Heart left ventricle (tissue), 16 donors: Measurements from ENCODE around the gene BAZ2A. TPM values are rescaled to one million over a fixed set of nuclear protein-coding genes. Genes with fewer than 3 reads are reported as not detected.

Source experiments
- ATAC-seq, 4 donors: fragments of 200-7000 bp; cut with Tn5 transposase; one replicate each; pipeline ENCODE4 v1.9.1; 2020 to 2022; ENCODE audit warnings: moderate library complexity in 4 of 4, mild to moderate bottlenecking in 3 of 4, moderate number of reproducible peaks in 1 of 4
- DNase-seq, 5 donors: peaks; one replicate each; pipeline ENCODE4 v3.0.0-alpha.2; 2020
- H3K27ac ChIP-seq, 12 donors: fragments of 200-600 bp; sonication (generic) in 4 of 12; one replicate each; pipeline versions ENCODE4 v1.5.0 to v1.8.0; 2016 to 2022; ENCODE audit warnings: mild to moderate bottlenecking in 2 of 12
- H3K27me3 ChIP-seq, 9 donors: fragments of 200-600 bp; sonication (generic) in 2 of 9; one replicate each; pipeline versions ENCODE4 v1.5.1 to v1.8.0; 2016 to 2022; ENCODE audit warnings: mild to moderate bottlenecking in 3 of 9
- H3K36me3 ChIP-seq, 9 donors: fragments of 200-600 bp; sonication (generic) in 2 of 9; one replicate each; pipeline versions ENCODE4 v1.5.0 to v1.8.0; 2018 to 2022; ENCODE audit warnings: mild to moderate bottlenecking in 2 of 9
- H3K4me1 ChIP-seq, 12 donors: fragments of 200-600 bp; sonication (generic) in 4 of 12; one replicate each; pipeline versions ENCODE4 v1.5.0 to v1.8.0; 2016 to 2022; ENCODE audit warnings: mild to moderate bottlenecking in 3 of 12
- H3K4me3 ChIP-seq, 12 donors: fragments of 200-600 bp; sonication (generic) in 4 of 12; one replicate each; pipeline versions ENCODE4 v1.5.0 to v1.8.0; 2017 to 2022; ENCODE audit warnings: mild to moderate bottlenecking in 9 of 12, moderate library complexity in 4 of 12
- H3K9me3 ChIP-seq, 12 donors: fragments of 200-600 bp; sonication (generic) in 4 of 12; one replicate each; pipeline versions ENCODE4 v1.5.0 to v1.8.0; 2016 to 2022; ENCODE audit warnings: mild to moderate bottlenecking in 1 of 12
- POLR2A ChIP-seq, 2 donors: fragments of 450-650 bp; IDR thresholded peaks; one replicate each; pipeline ENCODE4 v1.6.1; 2017; ENCODE audit warnings: antibody characterized with exemption in 2 of 2, mild to moderate bottlenecking in 2 of 2, moderate library complexity in 2 of 2
- WGBS, 4 donors: extraction: QIAGEN DNeasy Blood & Tissue Kit in 2 of 4; methylation state at CpG; one replicate each; pipeline versions ENCODE4 v1.1.5 to v1.1.7; 2013 to 2018; 5-methylcytosine and 5-hydroxymethylcytosine counted together
- intact Hi-C, 10 donors: fragments of 100-400 bp; cut with DNase I; formaldehyde crosslinking; loops; one replicate each; pipeline versions ENCODE4 v1.11.1 to v1.14.2; 2022
- polyA plus RNA-seq, 2 donors: library from polyadenylated mRNA; stranded (reverse); fragments of 200-250 nt; gene quantifications; one replicate each; pipeline ENCODE4 v1.2.3, GENCODE V29; 2013
- total RNA-seq, 9 donors: library from RNA; depleted of rRNA in 2 of 9; stranded (reverse); fragments of >200 nt in 2 of 9; fragmentation: NEBNext Ultra II Directional in 3 of 9; extraction: Animal tissue kit (Norgen Biotek cat#: 25700) in 3 of 9; gene quantifications; one replicate each; pipeline versions ENCODE4 v1.1.0 to v1.2.4, GENCODE V29; 2016 to 2023
- TF ChIP-seq, protein P1 (sequence below), 12 donors: fragments of 200-600 bp; sonication (generic) in 4 of 12; IDR thresholded peaks; one replicate each; pipeline versions ENCODE4 v1.5.0 to v1.8.0; 2018 to 2022; ENCODE audit warnings: antibody characterized with exemption in 12 of 12, mild to moderate bottlenecking in 5 of 12
- donor health status: ischemic (EF 13 %, LVEDD 7.1; RV severe dilation, severe dysfunction).
- donor health status: healthy with polysubstance abuse.
- donor health status: DM: no; HTN: yes; CAD: no.
- donor health status: DM: no; HTN: no; CAD: no.
- donor health status: ischemic (EF 25% LVEDD 6.9; RV normal size, moderate dysfunction).
- donor health status: ischemic (EF 25% LVEDD 5.7; RV mildly dilated, moderate dysfunction).
- donor health status: healthy.
- donor health status: DM: yes; HTN: yes; CAD: no.
- donor health status: ischemic (EF 35%, LVEDD 5.7; RV mildly dilated, moderate dysfunction).
- donor health status: nonischemic (EF 11% LVEDD 7.7; RV severe dilation, severe dysfunction).
- donor health status: DM: yes; HTN: yes; CAD: no.
- donor health status: PGD.
- donor health status: ischemic (EF 29% LVEDD 5.4; RV normal size, mild dysfunction).
- donor health status: nonischemic (EF 23%, LVEDD 6.1; RV moderate dilation, normal function).

The BAZ2A gene
- total and polyA plus RNA-seq, 11 donors: 25.2 to 71.5 (median 36.4) TPM

GRCh38 chr12:56572288-56572687 lies 57.8 kb downstream of the BAZ2A start:
- Histone ChIP-seq H3K9me3 (no peaks in the 10 kb centered on the region), H3K36me3 (peaks cover 0 to 84% (median 27%) of the 10 kb centered on the region in 9 donors), H3K4me3 (no peak overlapping the region), H3K4me1 (peaks cover 0 to 44% (median 21%) of the 10 kb centered on the region in 12 donors), H3K27me3 (no peaks in the 10 kb centered on the region), H3K27ac (peak overlapping the region in 1 of 12 donors; percentile 37)
- no peak for TF ChIP-seq POLR2A (IDR thresholded peaks at IDR 0.05)
- TF ChIP-seq, protein P1, sequence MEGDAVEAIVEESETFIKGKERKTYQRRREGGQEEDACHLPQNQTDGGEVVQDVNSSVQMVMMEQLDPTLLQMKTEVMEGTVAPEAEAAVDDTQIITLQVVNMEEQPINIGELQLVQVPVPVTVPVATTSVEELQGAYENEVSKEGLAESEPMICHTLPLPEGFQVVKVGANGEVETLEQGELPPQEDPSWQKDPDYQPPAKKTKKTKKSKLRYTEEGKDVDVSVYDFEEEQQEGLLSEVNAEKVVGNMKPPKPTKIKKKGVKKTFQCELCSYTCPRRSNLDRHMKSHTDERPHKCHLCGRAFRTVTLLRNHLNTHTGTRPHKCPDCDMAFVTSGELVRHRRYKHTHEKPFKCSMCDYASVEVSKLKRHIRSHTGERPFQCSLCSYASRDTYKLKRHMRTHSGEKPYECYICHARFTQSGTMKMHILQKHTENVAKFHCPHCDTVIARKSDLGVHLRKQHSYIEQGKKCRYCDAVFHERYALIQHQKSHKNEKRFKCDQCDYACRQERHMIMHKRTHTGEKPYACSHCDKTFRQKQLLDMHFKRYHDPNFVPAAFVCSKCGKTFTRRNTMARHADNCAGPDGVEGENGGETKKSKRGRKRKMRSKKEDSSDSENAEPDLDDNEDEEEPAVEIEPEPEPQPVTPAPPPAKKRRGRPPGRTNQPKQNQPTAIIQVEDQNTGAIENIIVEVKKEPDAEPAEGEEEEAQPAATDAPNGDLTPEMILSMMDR (IDR thresholded peaks at IDR 0.05): no peak
- ATAC-seq (no peak), DNase-seq (no peak)
- WGBS, 4 donors: 71 to 80% (median 75%) methylated on average over 1 of the region's 1 CpG
- intact Hi-C loops: loop anchor here in 5 of 10 donors (2.0 to 10.0 kb wide), 5 partner anchors 51 to 63 kb away; partner anchors contain the start of genes BAZ2A (in 1 of the 5) and RBMS2 (in 1 of the 5)

DNA sequence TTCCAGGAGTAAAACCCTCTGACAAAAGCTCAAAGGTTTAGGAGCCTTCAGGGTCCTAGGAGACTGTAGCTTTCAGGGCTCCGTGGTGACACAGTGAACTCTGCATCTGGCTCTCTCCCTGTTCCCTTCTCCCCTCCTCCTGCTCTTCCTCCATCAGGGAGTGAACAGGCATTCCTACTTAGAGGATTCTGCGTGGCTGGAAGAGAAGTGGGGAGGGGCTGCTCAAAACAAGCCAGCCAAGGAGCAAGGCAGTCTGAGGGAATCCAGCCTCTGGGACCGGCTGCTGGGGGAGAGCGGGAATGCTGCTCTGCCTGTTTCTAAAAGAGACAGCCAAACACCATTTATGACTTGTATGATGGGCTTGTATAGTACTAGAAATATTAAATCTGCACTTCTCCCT lies 59.0 kb downstream of the BAZ2A start:
- H3K27me3 ChIP-seq: no peaks in the 10 kb centered on the region
- H3K4me1 ChIP-seq: peaks cover 4 to 55% (median 31%) of the 10 kb centered on the region in 12 donors
- WGBS, 4 donors: 63 to 75% (median 68%) methylated on average over 4 of the region's 4 CpGs
- peaks cover 0 to 76% (median 25%) of the 10 kb centered on the region in 9 donors for H3K36me3 ChIP-seq
- ATAC-seq (peak in 3 of 4 donors; percentile 29 to 43 (median 31)), DNase-seq (peak in 1 of 5 donors; percentile 20)
- intact Hi-C loops: loop anchor here in 1 of 10 donors (10.0 kb wide), 1 partner anchor 64 kb away; the partner anchor contains the start of gene BAZ2A
- H3K9me3 ChIP-seq: no peaks in the 10 kb centered on the region
- no peak overlapping the region for H3K4me3 ChIP-seq
- TF ChIP-seq, protein P1 (IDR thresholded peaks at IDR 0.05): no peak
- TF ChIP-seq POLR2A (IDR thresholded peaks at IDR 0.05): no peak
- H3K27ac ChIP-seq: peak overlapping the region; percentile 4 to 93 (median 54)

DNA sequence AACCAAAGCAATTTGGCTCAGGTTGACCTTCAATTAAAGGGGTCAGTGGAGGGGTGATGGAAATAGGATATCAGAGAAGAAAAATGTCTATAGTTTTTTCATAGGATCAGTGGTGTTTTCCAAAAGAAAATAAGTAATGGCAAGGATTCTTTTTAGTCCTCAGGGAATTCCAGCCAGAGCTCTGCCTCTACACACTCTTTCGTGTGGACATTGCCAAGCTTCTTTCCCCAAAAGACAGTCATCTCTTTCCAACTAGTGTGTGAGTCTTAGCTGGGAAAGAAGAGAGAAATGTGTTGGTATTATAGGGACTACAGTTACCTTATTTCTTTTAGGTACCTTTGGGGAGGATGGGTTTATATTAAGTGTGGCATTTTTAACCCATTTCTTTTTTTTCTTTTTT lies 62.0 kb downstream of the BAZ2A start:
- Histone ChIP-seq H3K36me3 (peaks cover 0 to 73% (median 16%) of the 10 kb centered on the region in 9 donors), H3K9me3 (no peaks in the 10 kb centered on the region), H3K27ac (peak overlapping the region in 8 of 12 donors; percentile 20 to 93 (median 74)), H3K4me3 (no peak overlapping the region), H3K27me3 (no peaks in the 10 kb centered on the region), H3K4me1 (peaks cover 4 to 66% (median 40%) of the 10 kb centered on the region in 12 donors)
- ATAC-seq: no peak
- intact Hi-C loops: loop anchor here in 1 of 10 donors (5.0 kb wide), 1 partner anchor 41 kb away; no protein-coding TSS in a partner anchor
- WGBS, 4 donors: 60 to 75% (median 68%) methylated on average over 1 of the region's 1 CpG
- DNase-seq: no peak
- TF ChIP-seq, protein P1 (IDR thresholded peaks at IDR 0.05): no peak
- TF ChIP-seq POLR2A (IDR thresholded peaks at IDR 0.05): no peak

DNA sequence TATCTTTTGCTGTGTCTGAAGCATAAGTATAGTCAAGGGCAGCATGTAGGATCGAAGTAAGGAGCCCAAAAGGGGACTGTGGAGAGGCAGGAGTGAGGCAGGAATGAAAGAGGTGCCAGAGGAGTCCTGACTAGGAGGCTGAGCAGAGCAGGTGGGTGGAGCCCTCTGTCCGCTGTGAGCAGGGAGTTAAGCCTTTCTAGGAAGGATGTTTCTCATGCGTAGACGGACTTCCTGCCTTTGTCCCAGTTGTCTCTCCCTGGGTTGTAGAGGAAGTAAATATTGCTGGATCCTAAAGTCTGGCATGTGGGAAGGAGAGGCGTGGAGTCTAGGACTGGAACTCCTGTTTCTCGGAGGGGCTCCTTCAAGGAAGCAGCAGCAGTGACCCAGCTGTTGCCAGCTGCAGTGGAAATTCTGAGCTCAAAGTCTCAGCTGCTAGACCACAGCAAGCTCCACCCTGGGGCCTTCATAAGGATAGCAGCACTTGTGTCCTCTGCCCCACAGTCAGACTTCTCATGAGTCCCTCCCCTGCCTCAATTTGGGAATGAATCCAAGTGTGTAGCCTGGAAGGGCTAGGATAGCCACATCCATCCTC lies 64.5 kb downstream of the BAZ2A start:
- H3K27me3 ChIP-seq: no peaks in the 10 kb centered on the region
- H3K27ac ChIP-seq: peak overlapping the region; percentile 49 to 93 (median 84)
- ATAC-seq (peak; percentile 91 to 97 (median 95)), DNase-seq (peak; percentile 80 to 91 (median 91))
- intact Hi-C loops: loop anchor here in 5 of 10 donors (1.0 to 5.0 kb wide), 5 partner anchors 38 to 45 kb away; partner anchors contain the start of gene RBMS2 (in 2 of the 5)
- peaks cover 4 to 59% (median 38%) of the 10 kb centered on the region in 12 donors for H3K4me1 ChIP-seq
- TF ChIP-seq, protein P1 (IDR thresholded peaks at IDR 0.05): peak in 6 of 12 donors; percentile 9 to 31 (median 18)
- peak in 1 of 2 donors; percentile 39 for TF ChIP-seq POLR2A (IDR thresholded peaks at IDR 0.05)
- 40 to 45% (median 42%) methylated on average over 6 of the region's 6 CpGs for WGBS, 4 donors
- H3K36me3 ChIP-seq: peaks cover 0 to 67% (median 29%) of the 10 kb centered on the region in 9 donors
- no peaks in the 10 kb centered on the region for H3K9me3 ChIP-seq
- peak overlapping the region in 4 of 12 donors; percentile 4 to 21 (median 9) for H3K4me3 ChIP-seq
